Large intestine (tissue), 3 donors: ENCODE data around the gene MYH3. TPM values are rescaled to one million over a fixed set of nuclear protein-coding genes. Genes with fewer than 3 reads are reported as not detected.

Experiments
- DNase-seq, 2 donors: peaks; one replicate each; pipeline versions ENCODE4 v3.0.0 to v3.0.0-alpha.2; 2013
- H3K27ac ChIP-seq: one replicate; pipeline ENCODE4 v1.5.1; 2013; ENCODE audit warnings: low read length
- H3K27me3 ChIP-seq: 2 replicates; pipeline ENCODE4 v1.6.1; 2013; ENCODE audit warnings: low read length; ENCODE audit not compliant: control insufficient read depth, insufficient read depth
- H3K36me3 ChIP-seq: 2 replicates; pipeline ENCODE4 v1.6.1; 2013; ENCODE audit warnings: low read length; ENCODE audit not compliant: control insufficient read depth, insufficient read depth
- H3K4me1 ChIP-seq: one replicate; pipeline ENCODE4 v1.6.1; 2013; ENCODE audit warnings: low read length; ENCODE audit not compliant: control insufficient read depth, insufficient read depth
- H3K4me3 ChIP-seq: one replicate; pipeline ENCODE4 v1.5.1; 2013; ENCODE audit warnings: low read length
- H3K9me3 ChIP-seq: one replicate; pipeline ENCODE4 v1.6.1; 2013; ENCODE audit warnings: mild to moderate bottlenecking, low read depth, low read length, moderate library complexity; ENCODE audit not compliant: control insufficient read depth
- WGBS: methylation state at CpG from one replicate; pipeline ENCODE4 v1.1.5; 2013; ENCODE audit warnings: low lambda C conversion rate; ENCODE audit not compliant: insufficient coverage; 5-methylcytosine and 5-hydroxymethylcytosine counted together
- polyA plus RNA-seq: library from polyadenylated mRNA; unstranded; fragments of 120-200 nt; gene quantifications from one replicate; pipeline ENCODE4 v1.2.1, GENCODE V29; 2013

MYH3 gene
- polyA plus RNA-seq, 1 donor = 26.7 TPM

DNA sequence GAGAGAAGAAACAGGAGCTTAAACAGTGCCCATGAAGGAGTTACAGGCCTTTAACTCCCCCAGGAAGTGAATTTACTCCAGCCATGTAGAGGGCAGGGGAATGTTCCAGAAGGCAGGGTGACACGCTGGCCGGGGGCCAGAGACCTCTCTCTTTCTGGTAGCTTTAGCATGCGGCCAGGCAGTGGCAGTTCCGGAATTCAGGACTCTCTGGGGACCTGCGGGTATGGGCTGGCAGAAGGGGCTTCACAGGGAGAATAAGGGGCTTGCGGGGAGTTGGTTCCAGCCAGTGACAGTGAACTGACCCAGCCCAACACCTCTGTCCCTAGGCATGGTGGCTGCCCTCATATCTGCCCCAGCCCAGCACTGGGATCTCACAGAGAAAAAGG, 40.0 kb downstream of the MYH3 start:
- DNase-seq = no peak
- no CpG with 5 or more reads among the region's 6 CpGs for WGBS
- H3K27me3 ChIP-seq = no peaks in the 10 kb centered on the region
- no peaks in the 10 kb centered on the region for H3K9me3 ChIP-seq
- no peak overlapping the region for H3K27ac ChIP-seq
- H3K4me3 ChIP-seq = no peak overlapping the region
- no peaks in the 10 kb centered on the region for H3K36me3 ChIP-seq
- H3K4me1 ChIP-seq = no peaks in the 10 kb centered on the region

DNA sequence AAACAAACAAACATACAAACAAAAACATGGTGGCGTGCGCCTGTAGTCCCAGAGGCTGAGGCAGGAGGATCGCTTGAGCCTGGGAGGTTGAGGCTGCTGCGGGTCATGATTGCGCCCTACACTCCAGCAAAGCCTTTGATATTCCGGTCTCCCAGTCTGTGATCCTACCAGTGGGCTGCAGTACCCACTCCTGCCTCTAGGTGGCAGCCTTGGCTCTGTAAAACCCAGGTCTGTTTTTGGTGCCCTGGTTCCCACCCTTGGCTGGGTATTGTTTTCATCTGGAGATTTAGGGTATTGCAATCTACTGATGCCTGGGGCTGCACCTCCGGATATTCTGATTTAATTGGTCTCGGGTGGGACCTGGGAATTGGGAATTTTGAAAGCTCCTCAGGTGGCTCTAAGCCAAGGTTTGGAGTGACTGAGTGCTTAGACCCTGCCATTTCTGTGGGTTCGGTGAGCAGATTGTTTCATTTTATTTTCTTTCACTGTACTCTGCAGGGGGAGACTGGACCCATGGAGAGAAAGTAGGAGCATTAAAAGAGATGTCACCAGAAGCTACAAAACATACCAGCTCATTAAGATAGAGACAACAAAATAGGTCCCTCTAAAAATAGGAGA, 40.5 kb downstream of the MYH3 start:
- WGBS = no CpG with 5 or more reads among the region's 9 CpGs
- peak; percentile 17 to 31 for DNase-seq
- Histone ChIP-seq H3K27me3 (no peaks in the 10 kb centered on the region), H3K27ac (no peak overlapping the region), H3K4me3 (no peak overlapping the region), H3K9me3 (no peaks in the 10 kb centered on the region), H3K4me1 (no peaks in the 10 kb centered on the region), H3K36me3 (no peaks in the 10 kb centered on the region)

DNA sequence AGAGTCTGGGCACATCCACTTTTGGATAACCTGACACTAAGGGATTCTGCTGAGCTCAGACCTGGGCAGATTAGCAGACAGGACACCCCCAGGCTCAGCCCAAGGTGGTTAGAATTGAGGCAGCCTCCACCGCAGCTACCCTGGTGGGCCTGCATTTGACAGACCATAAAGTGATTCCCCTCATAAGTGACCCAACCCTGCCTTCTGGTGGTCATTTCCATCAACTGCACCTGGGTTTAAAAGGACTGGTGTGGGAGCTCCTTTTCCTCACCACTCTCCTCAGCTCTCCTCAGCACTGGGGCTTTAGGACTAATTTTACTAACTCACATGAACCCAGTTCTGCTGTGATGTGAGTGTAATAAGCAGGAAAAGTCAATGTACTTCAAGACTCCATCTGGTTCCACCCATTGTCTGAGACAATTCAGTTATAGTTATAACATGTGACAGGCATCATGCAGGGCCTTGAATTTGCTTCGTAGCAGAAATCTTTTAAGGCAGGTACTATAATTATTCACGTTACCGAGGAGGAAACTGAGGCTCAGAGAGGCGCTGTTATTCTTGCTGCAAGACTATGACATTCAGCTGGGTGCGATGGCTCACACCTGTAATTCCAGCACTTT, 42.5 kb downstream of the MYH3 start:
- no CpG with 5 or more reads among the region's 6 CpGs for WGBS
- peak; percentile 15 to 36 for DNase-seq
- Histone ChIP-seq H3K36me3 (no peaks in the 10 kb centered on the region), H3K9me3 (no peaks in the 10 kb centered on the region), H3K27ac (no peak overlapping the region), H3K27me3 (no peaks in the 10 kb centered on the region), H3K4me1 (no peaks in the 10 kb centered on the region), H3K4me3 (no peak overlapping the region)

DNA sequence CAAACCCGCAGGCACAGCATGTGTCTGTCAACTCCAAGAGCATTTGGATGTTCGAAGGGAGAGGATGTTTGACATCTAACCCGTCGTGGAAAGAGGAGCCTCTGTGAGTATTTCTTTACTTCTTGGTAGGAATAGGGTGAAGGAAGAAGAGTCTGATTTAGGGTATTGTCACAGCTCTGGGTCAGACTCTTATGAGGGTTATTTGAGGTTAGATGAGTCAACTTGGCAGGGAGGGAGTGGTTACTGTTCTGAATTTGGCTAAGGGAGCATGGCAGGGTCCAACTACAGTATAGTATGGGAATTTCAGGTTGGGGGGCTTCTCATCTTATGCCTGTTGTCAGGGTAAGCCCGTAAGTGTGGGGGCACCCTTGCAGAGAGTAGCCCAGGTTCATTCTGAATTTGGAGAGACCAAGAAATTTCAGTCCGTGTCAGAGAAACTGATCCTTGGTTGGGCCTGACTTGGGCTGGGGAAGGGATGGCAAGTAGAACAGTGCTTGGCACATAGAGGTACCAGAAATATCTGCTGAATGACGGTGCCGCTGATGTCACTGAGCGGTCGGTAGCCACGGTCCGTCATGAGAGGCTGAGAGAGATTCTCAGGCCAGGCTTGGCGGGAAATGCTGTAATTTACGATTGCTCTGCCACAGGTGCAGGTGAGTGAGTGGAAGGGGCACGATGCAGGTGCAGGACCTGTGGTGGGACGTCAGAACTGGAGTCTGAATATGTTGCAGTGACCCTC, 43.2 kb downstream of the MYH3 start:
- Histone ChIP-seq H3K27me3 (no peaks in the 10 kb centered on the region), H3K27ac (no peak overlapping the region), H3K36me3 (no peaks in the 10 kb centered on the region), H3K4me3 (no peak overlapping the region), H3K4me1 (no peaks in the 10 kb centered on the region), H3K9me3 (no peaks in the 10 kb centered on the region)
- no CpG with 5 or more reads among the region's 16 CpGs for WGBS
- DNase-seq = no peak

DNA sequence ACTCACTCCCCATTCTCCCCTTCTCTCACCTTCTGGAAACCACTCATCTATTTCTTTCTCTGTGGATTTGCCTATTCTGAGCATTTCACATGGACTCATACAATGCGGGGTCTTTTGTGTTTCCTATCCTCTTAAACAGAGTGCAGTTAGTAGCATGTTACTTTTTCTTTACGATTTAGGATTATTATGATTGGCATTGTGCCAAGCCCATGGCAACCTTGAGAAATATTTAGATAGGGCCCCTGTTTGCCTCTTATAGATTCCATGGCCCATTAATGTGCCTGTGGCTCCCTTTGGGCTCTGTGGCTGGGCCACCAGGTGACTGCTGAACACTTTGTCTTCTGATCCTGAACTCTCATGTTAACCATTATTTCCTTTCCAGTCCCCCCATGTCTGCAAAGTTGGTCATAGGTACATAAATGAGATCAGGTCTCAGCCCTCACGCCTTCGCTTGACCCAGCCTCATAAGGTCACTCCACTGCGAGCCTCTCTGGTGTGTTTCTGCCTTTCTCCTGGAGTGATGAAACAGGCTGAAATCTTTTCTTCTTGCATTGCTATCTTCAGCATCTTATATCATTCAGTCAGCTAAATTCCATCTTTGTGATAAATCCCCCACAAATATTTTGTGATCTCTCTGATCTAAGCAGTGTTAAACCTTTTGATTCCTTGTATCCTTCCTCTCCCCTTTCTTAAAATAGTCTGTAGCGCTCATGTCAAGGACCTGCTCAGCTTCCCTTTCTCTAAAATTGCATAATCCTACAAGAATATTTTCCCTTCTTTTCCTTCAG, 44.0 kb downstream of the MYH3 start:
- H3K27ac ChIP-seq = no peak overlapping the region
- DNase-seq = no peak
- WGBS = 95% methylated on average over 3 of the region's 6 CpGs

DNA sequence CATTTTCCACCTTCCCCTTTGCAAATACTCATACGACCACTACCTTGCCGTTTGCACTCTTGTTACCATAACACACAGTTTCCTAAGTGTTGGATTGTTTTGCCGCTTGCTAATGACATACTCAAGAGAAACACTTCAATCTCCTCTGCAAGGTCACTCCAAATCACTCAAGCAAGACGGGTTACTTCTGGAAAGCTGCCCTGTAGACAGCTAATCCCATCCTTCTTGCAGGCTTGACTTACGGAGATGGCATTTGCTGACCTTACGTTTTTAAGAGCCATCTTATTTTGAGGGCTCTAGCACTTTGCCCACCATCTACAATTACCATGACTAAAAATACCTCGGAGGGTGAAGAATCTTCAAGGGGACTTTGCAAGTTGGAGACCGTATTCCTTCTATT, 46.2 kb downstream of the MYH3 start:
- 94% methylated on average over 2 of the region's 8 CpGs for WGBS
- H3K4me1 ChIP-seq = no peaks in the 10 kb centered on the region
- no peaks in the 10 kb centered on the region for H3K27me3 ChIP-seq
- DNase-seq = no peak
- no peaks in the 10 kb centered on the region for H3K9me3 ChIP-seq
- H3K36me3 ChIP-seq = no peaks in the 10 kb centered on the region
- H3K27ac ChIP-seq = no peak overlapping the region
- H3K4me3 ChIP-seq = no peak overlapping the region

More for the DNA sequence above, 44.0 kb downstream of the MYH3 start:
- Histone ChIP-seq H3K4me3 (no peak overlapping the region), H3K27me3 (no peaks in the 10 kb centered on the region), H3K36me3 (no peaks in the 10 kb centered on the region), H3K9me3 (no peaks in the 10 kb centered on the region), H3K4me1 (no peaks in the 10 kb centered on the region)

DNA sequence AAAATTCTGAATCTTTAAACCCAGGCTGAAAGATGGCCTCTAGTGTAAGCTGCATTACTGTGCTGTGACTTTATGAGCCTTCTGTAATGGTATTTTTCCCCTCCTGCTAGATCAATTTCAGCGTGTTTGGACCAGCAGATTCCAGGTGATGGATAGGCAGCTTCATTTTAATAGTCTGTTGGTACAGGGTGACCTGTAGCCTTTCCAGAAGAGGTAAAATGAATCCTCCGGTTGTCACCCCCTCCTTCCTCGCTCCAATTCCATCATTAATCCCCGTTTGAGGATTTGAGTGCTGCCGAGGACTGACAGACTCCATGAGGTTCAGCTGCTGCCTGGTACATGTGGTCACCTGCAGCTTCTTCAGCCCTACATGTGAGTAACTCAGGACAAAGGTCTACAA, 48.9 kb downstream of the MYH3 start:
- Histone ChIP-seq H3K27ac (no peak overlapping the region), H3K27me3 (no peaks in the 10 kb centered on the region), H3K36me3 (no peaks in the 10 kb centered on the region), H3K4me1 (no peaks in the 10 kb centered on the region), H3K4me3 (no peak overlapping the region), H3K9me3 (no peaks in the 10 kb centered on the region)
- WGBS = no CpG with 5 or more reads among the region's 5 CpGs
- no peak for DNase-seq

DNA sequence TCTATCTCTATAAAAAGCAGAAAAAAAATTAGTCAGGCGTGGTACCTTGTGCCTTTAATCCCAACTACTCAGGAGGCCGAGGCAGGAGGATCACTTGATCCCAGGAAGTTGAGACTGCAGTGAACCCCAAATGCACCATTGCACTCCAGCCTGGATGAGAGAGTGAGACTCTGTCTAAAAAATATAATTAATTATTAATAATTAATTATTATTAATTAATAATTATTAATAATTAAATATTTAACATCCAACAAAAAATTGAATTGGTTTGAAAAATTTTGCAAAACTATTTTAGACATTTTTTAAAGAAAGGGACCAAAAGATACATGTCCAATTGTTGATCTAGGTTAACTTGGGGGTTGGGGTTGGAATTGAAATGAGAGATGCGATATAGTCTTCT, 51.0 kb downstream of the MYH3 start:
- WGBS = no CpG with 5 or more reads among the region's 3 CpGs
- no peak for DNase-seq

DNA sequence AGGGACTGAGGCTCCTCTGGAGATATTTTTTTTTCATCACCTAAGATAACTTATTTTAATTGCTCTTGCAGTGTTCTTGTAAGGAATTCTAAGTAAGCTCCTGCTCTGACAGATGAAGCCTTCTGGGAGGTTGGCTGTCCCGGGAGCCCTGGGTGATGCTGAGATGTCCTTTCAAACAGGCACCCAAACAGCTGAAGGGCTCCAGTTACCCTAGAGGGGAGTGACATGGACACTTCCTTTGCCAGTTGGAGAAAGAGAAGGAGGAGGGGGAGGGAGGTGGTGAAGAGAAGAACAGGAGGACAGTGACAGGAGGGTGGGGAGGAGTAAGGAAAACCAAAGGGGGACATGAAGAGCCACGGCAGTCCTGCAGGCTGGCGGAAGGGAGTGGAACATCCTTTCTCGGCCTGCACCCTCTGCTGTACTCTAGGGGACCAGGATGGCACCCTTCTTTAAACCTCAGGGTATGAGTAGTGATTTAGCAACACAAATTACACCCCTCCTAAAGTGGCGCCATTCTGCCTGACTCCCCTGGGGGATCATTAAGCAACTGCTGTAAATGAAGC, 51.8 kb downstream of the MYH3 start:
- H3K4me3 ChIP-seq = no peak overlapping the region
- no peaks in the 10 kb centered on the region for H3K27me3 ChIP-seq
- no peak for DNase-seq
- H3K27ac ChIP-seq = no peak overlapping the region
- H3K36me3 ChIP-seq = no peaks in the 10 kb centered on the region
- H3K4me1 ChIP-seq = no peaks in the 10 kb centered on the region
- H3K9me3 ChIP-seq = no peaks in the 10 kb centered on the region
- WGBS = no CpG with 5 or more reads among the region's 5 CpGs

More for the DNA sequence above, 51.0 kb downstream of the MYH3 start:
- Histone ChIP-seq H3K4me1 (no peaks in the 10 kb centered on the region), H3K9me3 (no peaks in the 10 kb centered on the region), H3K27me3 (no peaks in the 10 kb centered on the region), H3K36me3 (no peaks in the 10 kb centered on the region), H3K4me3 (no peak overlapping the region), H3K27ac (no peak overlapping the region)

DNA sequence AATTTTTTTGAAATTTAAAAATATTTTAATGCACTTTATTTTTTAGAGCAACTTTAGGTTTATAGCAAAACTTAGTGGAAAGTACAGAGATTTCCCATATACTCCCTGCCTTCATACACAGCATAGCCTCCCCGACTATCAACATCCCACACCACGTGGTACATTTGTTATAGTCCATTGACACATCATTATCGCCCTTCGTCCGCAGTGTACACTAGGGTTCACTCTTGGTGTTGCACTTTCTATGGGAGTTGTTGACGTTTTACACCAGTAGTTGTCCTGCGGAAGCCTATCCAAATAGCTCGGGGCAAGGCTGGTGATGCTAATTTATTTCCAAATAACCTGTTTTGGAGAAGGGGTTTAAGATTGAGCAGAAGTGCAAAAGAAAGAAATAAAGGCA, 52.6 kb downstream of the MYH3 start:
- no peaks in the 10 kb centered on the region for H3K27me3 ChIP-seq
- H3K4me1 ChIP-seq = no peaks in the 10 kb centered on the region
- H3K4me3 ChIP-seq = no peak overlapping the region
- WGBS = 89% methylated on average over 3 of the region's 8 CpGs
- H3K27ac ChIP-seq = no peak overlapping the region
- no peaks in the 10 kb centered on the region for H3K9me3 ChIP-seq
- no peak for DNase-seq
- no peaks in the 10 kb centered on the region for H3K36me3 ChIP-seq
